ENCODE measurements around the gene GSTK1.

DNA sequence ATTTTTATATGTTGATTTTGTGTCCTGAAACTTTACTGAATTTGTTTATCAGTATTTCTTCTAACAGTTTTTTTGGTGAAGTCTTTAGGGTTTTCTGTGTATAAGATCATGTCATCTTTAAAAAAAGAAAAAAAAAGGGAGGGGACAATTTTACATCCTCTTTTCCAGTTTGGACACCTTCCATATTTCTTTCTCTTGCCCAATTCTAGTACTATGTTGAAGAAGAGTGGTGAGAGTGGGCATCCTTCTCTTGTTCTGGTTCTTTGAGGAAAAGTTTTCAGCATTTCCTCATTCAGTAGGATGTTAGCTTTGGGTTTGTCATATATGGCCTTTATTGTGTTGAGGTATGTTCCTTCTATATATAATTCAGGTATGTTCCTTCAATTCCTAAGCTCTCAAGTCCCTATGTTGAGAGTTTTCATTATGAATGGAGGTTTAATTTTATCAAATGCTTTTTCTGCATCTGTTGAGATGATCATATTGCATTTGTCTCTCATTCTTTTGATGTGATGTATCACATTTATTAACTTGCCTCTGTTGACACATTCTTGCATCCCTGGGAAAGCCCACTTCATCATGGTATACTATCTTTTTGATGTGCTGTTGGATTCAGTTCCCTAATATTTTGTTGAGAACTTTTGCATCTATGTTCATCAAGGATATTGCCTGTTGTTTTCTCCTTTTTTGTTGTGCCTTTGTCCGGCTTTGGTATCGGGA lies 29.3 kb upstream of the GSTK1 start:
- no peak for TF ChIP-seq STAT1 (conservative IDR thresholded peaks at IDR 0.05)
- TF ChIP-seq, protein P1, sequence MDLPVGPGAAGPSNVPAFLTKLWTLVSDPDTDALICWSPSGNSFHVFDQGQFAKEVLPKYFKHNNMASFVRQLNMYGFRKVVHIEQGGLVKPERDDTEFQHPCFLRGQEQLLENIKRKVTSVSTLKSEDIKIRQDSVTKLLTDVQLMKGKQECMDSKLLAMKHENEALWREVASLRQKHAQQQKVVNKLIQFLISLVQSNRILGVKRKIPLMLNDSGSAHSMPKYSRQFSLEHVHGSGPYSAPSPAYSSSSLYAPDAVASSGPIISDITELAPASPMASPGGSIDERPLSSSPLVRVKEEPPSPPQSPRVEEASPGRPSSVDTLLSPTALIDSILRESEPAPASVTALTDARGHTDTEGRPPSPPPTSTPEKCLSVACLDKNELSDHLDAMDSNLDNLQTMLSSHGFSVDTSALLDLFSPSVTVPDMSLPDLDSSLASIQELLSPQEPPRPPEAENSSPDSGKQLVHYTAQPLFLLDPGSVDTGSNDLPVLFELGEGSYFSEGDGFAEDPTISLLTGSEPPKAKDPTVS (IDR thresholded peaks at IDR 0.05; ENCODE audit: low read depth, low read length): no peak
- TF ChIP-seq, protein P2, sequence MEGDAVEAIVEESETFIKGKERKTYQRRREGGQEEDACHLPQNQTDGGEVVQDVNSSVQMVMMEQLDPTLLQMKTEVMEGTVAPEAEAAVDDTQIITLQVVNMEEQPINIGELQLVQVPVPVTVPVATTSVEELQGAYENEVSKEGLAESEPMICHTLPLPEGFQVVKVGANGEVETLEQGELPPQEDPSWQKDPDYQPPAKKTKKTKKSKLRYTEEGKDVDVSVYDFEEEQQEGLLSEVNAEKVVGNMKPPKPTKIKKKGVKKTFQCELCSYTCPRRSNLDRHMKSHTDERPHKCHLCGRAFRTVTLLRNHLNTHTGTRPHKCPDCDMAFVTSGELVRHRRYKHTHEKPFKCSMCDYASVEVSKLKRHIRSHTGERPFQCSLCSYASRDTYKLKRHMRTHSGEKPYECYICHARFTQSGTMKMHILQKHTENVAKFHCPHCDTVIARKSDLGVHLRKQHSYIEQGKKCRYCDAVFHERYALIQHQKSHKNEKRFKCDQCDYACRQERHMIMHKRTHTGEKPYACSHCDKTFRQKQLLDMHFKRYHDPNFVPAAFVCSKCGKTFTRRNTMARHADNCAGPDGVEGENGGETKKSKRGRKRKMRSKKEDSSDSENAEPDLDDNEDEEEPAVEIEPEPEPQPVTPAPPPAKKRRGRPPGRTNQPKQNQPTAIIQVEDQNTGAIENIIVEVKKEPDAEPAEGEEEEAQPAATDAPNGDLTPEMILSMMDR (IDR thresholded peaks at IDR 0.05 in 2 of 3, conservative IDR thresholded peaks at IDR 0.05 in 1 of 3; ENCODE audit: control insufficient read depth in 2 of 3, extremely low read depth in 1 of 3, insufficient read depth in 1 of 3, low read depth in 3 of 3, low read length in 3 of 3): no peak
